ENCODE results near the gene IL10RB. TPM values are rescaled to one million over a fixed set of nuclear protein-coding genes. Genes with fewer than 3 reads are reported as not detected.
A peak's percentile ranks its signal among the peaks of the same experiment; 100 is the strongest.
"Not testable (repeated sequence)": the region's sequence is repeated elsewhere in the genome, so short reads cannot be mapped to it uniquely, and the experiment has no call there.

The IL10RB gene
- 16.3 TPM for polyA plus RNA-seq (ENCODE audit: insufficient read length)

DNA sequence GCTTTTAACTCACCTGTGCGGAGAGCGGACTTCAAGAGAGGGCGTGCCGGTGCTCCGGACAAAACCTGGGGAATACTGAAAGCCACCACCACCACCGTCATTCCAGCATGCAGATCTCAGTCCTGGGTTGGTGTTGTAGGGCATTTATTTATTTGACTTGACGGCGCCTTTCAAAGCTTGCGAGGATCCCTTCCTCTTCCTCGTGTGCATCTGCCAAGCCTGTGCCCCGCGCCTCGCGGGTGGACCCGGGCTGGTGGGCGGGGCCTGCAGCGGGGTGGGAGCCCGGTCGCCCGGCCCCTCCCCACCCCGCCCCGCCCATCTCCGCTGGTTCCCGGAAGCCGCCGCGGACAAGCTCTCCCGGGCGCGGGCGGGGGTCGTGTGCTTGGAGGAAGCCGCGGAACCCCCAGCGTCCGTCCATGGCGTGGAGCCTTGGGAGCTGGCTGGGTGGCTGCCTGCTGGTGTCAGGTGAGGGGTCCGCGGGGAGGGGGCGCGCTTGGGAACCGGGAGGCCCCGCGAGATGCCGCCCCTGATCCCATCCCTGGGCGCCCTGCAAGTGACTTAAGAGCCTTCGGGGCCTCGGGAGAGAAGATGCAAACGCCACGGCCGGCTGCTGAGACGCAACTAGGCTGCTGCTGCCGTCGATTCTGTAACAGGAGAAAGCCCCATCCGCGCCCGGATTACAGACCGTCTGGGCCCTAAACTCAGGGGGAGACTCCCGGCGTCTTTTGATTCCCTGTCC, at the start of gene IL10RB:
TSS of gene IL10RB (plus strand) at position 318 of the 739 bp plus-strand sequence. CDS start at position 417, 99 bp downstream.
- DNase-seq, result peak; percentile 80

- DNase-seq, result no peak
These were observed 49.0 kb upstream of the IL10RB start for GRCh38 chr21:33217138-33217520.

DNA sequence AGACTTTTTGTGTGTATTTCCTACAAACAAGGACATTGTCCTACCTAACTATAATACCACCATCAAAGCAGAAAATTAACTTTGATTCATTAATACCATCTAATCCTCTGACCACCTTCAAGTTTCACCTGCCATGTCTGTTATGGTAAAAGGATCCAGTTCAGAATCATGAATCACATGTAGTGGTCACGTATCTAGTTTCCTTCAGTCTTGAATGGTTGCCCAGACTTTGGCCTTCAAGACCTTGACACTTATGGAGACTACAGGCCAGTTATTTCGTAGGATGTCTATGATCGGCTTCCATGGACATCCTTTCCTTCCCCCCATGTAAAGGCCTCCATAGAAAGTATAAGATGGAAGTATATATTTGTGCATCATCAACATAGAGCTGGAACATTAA, 46.9 kb upstream of the IL10RB start:
- DNase-seq, result no peak

DNA sequence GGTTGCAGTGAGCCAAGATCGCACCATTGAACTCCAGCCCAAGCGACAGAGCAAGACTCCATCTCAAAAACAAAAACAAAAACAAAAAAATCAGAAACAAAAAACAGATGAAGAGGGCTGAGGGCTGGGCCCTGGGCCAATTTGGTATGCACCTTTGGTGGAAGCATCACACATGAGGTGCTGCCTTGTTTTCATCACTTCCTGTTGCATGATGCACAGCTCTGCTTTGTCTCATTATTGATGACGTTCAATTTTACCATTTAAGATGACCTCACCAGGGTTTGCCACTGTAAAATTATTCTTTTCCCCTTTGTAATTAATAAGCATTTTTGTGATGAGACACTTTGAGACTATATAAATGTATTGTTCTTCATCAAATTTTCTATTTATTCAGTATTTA, 46.2 kb upstream of the IL10RB start:
- DNase-seq, result no peak

DNA sequence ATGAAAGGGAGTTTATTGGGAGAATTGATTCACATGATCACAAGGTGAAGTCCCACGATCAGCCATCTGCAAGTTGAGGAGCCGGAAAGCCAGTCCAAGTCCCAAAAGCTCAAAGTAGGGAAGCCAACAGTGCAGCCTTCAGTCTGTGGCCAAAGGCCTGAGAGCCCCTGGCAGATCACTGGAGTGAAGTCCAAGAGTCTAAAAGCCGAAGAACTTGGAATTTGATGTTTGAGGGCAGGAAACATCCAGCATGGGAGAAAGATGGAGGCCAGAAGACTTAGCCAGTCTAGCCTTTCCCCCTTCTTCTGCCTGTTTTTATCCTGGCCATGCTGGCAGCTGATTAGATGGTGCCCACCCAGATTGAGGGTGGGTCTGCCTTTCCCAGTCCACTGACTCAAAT, 40.8 kb upstream of the IL10RB start:
- DNase-seq, result not testable (repeated sequence)

GRCh38 chr21:33228455-33228854, 37.7 kb upstream of the IL10RB start:
- no peak for DNase-seq

DNA sequence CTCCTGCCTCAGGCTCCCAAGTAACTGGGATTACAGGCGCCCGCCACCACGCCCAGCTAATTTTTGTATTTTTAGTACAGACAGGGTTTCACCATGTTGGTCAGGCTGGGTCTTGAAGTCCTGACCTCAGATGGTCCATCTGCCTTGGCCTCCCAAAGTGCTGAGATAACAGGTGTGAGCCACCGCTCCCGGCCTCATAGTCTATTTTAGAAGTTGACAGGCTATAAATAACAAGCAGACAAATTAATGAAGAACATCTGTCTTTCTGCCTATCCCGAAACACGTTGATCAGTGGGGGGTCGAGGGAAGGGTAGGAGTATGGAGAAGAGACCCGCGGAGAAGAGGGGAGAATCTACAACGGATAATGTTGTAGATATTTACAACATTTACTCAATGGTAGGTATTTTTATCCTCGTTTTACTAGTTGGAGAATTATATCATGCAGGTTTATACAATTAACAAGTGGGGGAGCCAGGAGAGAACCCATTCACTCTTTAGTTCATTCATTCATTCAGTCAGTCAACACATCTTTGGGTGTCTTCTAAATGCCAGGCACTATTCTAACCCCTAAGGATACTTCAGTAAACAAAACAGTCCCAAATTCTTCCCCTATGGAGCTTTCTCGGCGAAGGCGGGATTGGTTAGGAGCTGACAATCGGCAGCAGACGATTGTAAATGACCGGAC, 36.9 kb upstream of the IL10RB start:
- no peak for DNase-seq

DNA sequence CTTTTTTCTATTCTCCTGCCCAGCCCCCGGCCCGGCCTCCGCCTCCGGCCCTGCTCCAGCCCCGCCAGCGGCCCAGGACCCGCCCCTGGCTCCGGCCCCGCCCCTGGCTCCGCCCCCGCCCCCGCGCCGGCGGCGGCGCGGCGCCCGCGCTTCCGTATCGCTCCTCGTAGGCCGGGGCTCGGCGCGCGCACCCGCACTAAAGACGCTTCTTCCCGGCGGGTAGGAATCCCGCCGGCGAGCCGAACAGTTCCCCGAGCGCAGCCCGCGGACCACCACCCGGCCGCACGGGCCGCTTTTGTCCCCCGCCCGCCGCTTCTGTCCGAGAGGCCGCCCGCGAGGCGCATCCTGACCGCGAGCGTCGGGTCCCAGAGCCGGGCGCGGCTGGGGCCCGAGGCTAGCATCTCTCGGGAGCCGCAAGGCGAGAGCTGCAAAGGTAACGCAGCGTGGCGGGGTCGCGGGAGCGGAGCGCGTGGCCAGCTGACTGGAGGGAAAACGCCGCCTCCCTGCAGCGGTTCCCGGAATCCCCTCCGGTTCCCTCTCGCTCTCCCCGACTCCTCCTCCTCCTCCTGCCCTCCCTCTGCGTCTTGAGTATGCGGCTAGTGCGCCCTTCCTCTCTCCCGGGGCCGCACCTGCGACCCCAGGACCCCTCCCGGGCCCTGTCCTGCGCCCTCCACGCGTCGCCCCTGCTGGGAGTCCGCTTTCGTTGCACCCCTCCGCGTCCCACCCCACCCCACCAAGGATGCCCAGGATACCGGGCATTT, 36.2 kb upstream of the IL10RB start, which contains the start of gene IFNAR2:
TSS of gene IFNAR2 (plus strand) at position 155 of the 761 bp plus-strand sequence. CDS start 11,985 bp downstream, outside the sequence.
- DNase-seq, result peak; percentile 77

DNA sequence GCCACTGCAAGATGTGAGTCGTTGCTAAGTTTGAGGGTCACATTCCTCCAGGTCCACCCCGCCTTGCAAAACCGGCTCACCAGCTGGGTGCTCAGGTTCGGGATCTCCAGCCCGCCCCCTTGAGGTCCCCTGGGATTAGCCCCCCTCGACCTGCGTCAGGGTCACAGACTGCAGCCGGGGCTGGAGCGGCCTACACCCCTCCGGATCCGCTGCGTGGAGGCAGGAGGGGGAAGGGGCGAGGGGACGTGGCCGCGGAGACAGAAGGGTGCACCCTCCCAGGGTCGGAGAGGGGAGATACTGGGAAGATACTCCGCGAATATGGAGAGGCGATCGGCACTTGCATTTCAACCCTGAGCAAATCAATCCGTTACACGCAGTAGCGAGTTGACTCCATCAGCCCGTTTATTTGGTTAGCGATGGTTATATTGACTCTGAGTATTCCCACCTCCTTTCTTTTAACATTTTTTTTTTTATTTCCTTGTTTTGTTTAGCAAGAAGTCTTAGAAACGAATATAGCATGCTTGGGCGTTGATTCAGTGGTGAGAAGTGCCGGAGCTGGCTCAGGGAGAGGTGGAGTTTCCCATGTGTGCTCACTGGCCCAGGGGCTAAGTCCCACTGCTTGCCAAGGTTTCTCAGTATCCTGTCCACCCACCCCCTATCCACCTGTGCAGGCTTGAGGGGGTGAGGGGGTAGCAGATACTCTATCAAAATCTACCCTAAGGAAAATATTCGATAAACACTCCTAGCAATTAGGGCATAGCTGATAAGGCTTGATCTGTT, 35.4 kb upstream of the IL10RB start:
- peak; percentile 46 for DNase-seq

- DNase-seq, result no peak
These were observed 34.6 kb upstream of the IL10RB start for GRCh38 chr21:33231526-33231925.

DNA sequence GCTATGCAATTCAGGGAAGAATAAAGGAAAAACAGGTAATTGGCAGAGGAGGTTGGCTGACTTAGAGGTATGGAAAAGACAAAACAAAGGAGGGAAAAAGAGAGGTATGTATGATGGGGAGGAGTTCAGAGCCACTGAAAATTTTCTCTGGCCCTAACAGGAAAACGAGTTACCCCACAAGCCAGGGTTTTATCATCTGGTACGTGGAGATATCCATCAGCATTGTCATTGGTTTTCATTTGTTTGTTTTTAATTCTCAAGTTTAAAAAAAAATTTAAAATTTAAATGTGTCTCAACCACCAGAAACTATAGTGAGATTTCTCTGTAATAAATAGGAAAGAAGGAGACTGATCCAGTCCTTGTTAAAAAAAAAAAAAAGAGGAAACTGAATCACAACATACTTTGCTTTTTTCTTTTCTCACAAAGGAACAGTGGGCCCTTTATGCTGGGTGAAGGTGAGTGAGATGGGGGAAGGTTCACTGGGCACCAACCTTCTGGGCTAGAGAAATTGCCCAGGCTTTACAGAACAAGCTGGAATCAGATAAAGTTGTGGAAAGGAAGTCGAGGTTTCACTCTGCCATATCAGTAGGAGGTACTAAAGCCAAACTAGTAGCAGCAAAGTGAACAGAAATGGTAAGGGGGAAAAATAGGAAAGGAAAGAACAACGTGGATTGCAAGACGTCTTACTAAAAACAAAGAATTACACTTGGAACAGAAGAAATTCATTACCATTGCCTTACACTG, 33.7 kb upstream of the IL10RB start:
- no peak for DNase-seq

- no peak for DNase-seq
These were observed 31.3 kb upstream of the IL10RB start for GRCh38 chr21:33234635-33235520.

GRCh38 chr21:33236013-33236686, 30.0 kb upstream of the IL10RB start:
- no peak for DNase-seq

- no peak for DNase-seq
These were observed 29.4 kb upstream of the IL10RB start for GRCh38 chr21:33236766-33237165.

DNA sequence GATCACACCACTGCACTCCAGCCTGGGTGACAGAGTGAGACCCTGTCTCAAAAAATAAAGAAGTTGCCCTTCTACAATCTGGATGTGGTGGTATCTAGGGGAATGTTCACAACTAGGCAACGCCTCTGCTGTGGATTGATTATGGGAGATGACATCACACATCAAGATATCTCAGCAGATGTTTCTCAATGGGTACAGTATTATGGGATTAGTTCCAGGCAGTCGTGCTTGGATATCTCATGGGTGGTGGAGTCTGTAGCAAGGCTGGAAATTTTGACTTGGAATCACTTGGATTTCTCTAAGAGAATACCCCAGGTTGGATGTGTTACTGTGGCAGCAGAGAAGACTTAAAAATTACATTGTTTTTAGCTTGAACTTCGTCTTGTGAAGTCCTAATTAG, 28.7 kb upstream of the IL10RB start:
- DNase-seq, result no peak

GRCh38 chr21:33238146-33238545, 28.0 kb upstream of the IL10RB start:
- DNase-seq, result no peak

- DNase-seq, result no peak
These were observed 27.5 kb upstream of the IL10RB start for GRCh38 chr21:33238565-33239255.

DNA sequence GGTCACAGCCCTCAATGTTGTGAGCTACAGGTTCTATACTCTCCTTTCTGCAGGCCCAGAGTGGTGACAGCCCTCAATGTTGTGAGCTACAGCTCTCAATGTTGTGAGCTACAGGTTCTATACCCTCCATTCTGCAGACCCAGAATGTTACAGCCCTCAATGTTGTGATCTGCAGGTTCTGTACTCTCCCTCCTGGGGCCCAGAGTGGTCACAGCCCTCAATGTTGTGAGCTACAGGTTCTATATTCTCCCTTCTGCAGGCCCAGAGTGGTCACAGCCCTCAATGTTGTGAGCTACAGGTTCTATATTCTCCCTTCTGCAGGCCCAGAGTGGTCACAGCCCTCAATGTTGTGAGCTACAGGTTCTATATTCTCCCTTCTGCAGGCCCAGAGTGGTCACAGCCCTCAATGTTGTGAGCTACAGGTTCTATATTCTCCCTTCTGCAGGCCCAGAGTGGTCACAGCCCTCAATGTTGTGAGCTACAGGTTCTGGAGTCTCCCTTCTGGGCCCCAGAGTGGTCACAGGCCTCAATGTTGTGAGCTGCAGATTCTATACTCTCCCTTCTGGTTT, 26.5 kb upstream of the IL10RB start:
- not testable (repeated sequence) for DNase-seq

GRCh38 chr21:33240404-33240803, 25.8 kb upstream of the IL10RB start:
- no peak for DNase-seq
